IMR-90 (cell line): ENCODE measurements around the gene CHST14. TPM values are rescaled to one million over a fixed set of nuclear protein-coding genes. Genes with fewer than 3 reads are reported as not detected.

Experiments used
- ATAC-seq: fragments of 200-7000 bp; cut with Tn5 transposase; 2 replicates; pipeline ENCODE4 v1.9.1; 2020; ENCODE audit warnings: low read depth, mild to moderate bottlenecking, moderate library complexity
- BruUV-seq: library from RNA; stranded (reverse); fragments of 400-500 nt; replicated peaks from 2 replicates; lab custom pipeline; 2021; lab: Mats Ljungman, UMichigan
- CTCF ChIA-PET: fragments of 300-600 bp; formaldehyde crosslinking; extraction: SDS; loops from one replicate; lab custom pipeline; 2021; ENCODE audit warnings: antibody characterized with exemption; lab: Yijun Ruan, JAX
- POLR2A ChIA-PET: fragments of 300-600 bp; sonication (Branson Sonifier 250); formaldehyde crosslinking; loops from one replicate; lab custom pipeline; 2022; ENCODE audit warnings: antibody characterized with exemption; ENCODE audit not compliant: unreplicated experiment; lab: Charles Lee
- DNase-seq: peaks from one replicate; pipeline ENCODE4 v3.0.0; 2013
- H2AFZ ChIP-seq: replicated peaks from 2 replicates; pipeline ENCODE3; 2013; ENCODE audit warnings: low read length, mild to moderate bottlenecking; ENCODE audit not compliant: poor library complexity
- H2AK5ac ChIP-seq: 2 replicates; pipeline ENCODE4 v1.6.1; 2013; ENCODE audit warnings: low read depth, low read length, inconsistent platforms
- H2AK9ac ChIP-seq: replicated peaks from 2 replicates; pipeline ENCODE3; 2013; ENCODE audit warnings: mild to moderate bottlenecking, low read depth, low read length, moderate library complexity; ENCODE audit not compliant: poor library complexity
- H2BK120ac ChIP-seq: 2 replicates; pipeline ENCODE4 v1.6.1; 2013; ENCODE audit warnings: low read depth, low read length, inconsistent platforms
- H2BK15ac ChIP-seq: 3 replicates; pipeline ENCODE4 v1.6.1; 2013; ENCODE audit warnings: low read depth, low read length, inconsistent platforms
- H2BK20ac ChIP-seq: 2 replicates; pipeline ENCODE4 v1.6.1; 2013; ENCODE audit warnings: low read depth, mild to moderate bottlenecking, inconsistent platforms, low read length, moderate library complexity
- H2BK5ac ChIP-seq: 2 replicates; pipeline ENCODE4 v1.6.1; 2013; ENCODE audit warnings: mild to moderate bottlenecking, low read depth, low read length, inconsistent platforms; ENCODE audit not compliant: poor library complexity, severe bottlenecking
- H3K14ac ChIP-seq: replicated peaks from 2 replicates; pipeline ENCODE4 v1.6.1; 2013; ENCODE audit warnings: low read depth, low read length, inconsistent platforms
- H3K18ac ChIP-seq: 2 replicates; pipeline ENCODE4 v1.6.1; 2013; ENCODE audit warnings: low read depth, low read length, control low read depth
- H3K23ac ChIP-seq: 2 replicates; pipeline ENCODE4 v1.6.1; 2013; ENCODE audit warnings: low read depth, low read length, inconsistent platforms
- H3K27ac ChIP-seq: 2 replicates; pipeline ENCODE4 v1.5.1; 2013; ENCODE audit warnings: mild to moderate bottlenecking, control low read depth, low read length; ENCODE audit not compliant: insufficient read depth
- H3K27me3 ChIP-seq: 2 replicates; pipeline ENCODE4 v1.6.1; 2013; ENCODE audit warnings: low read length; ENCODE audit not compliant: control insufficient read depth, insufficient read depth
- H3K36me3 ChIP-seq: 2 replicates; pipeline ENCODE4 v1.6.1; 2013; ENCODE audit warnings: low read length, mixed read lengths; ENCODE audit not compliant: control insufficient read depth, insufficient read depth
- H3K4ac ChIP-seq: 2 replicates; pipeline ENCODE4 v1.6.1; 2013; ENCODE audit warnings: low read depth, low read length, inconsistent platforms
- H3K4me1 ChIP-seq: 2 replicates; pipeline ENCODE4 v1.6.1; 2013; ENCODE audit warnings: low read length, mixed read lengths; ENCODE audit not compliant: control insufficient read depth, insufficient read depth
- H3K4me2 ChIP-seq: 2 replicates; pipeline ENCODE4 v1.6.1; 2013; ENCODE audit warnings: low read depth, mild to moderate bottlenecking, control low read depth, low read length, moderate library complexity
- H3K4me3 ChIP-seq: 2 replicates; pipeline ENCODE4 v1.5.1; 2013; ENCODE audit warnings: low read depth, mild to moderate bottlenecking, control low read depth, low read length, moderate library complexity; ENCODE audit not compliant: insufficient read depth
- H3K56ac ChIP-seq: 2 replicates; pipeline ENCODE4 v1.6.1; 2013; ENCODE audit warnings: low read length, inconsistent platforms; ENCODE audit not compliant: insufficient read depth; ENCODE audit errors: extremely low read depth
- H3K79me1 ChIP-seq, 2 experiments: 2 replicates each; pipeline ENCODE4 v1.6.1; 2013; ENCODE audit warnings: low read length in 2 of 2, inconsistent platforms in 1 of 2, low read depth in 1 of 2
- H3K9ac ChIP-seq: 2 replicates; pipeline ENCODE4 v1.6.1; 2013; ENCODE audit warnings: low read depth, low read length, control low read depth
- H3K9me1 ChIP-seq: 2 replicates; pipeline ENCODE4 v1.6.1; 2013; ENCODE audit warnings: low read length, inconsistent platforms; ENCODE audit not compliant: insufficient read depth
- H3K9me3 ChIP-seq: 2 replicates; pipeline ENCODE4 v1.6.1; 2013; ENCODE audit warnings: low read length; ENCODE audit not compliant: control insufficient read depth, insufficient read depth
- H4K20me1 ChIP-seq: 2 replicates; pipeline ENCODE4 v1.6.1; 2013; ENCODE audit warnings: low read length, inconsistent platforms; ENCODE audit not compliant: insufficient read depth
- H4K5ac ChIP-seq: 2 replicates; pipeline ENCODE4 v1.6.1; 2013; ENCODE audit warnings: mild to moderate bottlenecking, low read depth, low read length, control low read depth
- H4K8ac ChIP-seq, 2 experiments: 2 replicates each; pipeline ENCODE4 v1.6.1; 2013; ENCODE audit warnings: low read depth in 2 of 2, low read length in 2 of 2, control low read depth in 1 of 2, inconsistent platforms in 1 of 2
- H4K91ac ChIP-seq: 2 replicates; pipeline ENCODE4 v1.6.1; 2013; ENCODE audit warnings: low read depth, low read length, inconsistent platforms; ENCODE audit not compliant: insufficient read depth
- BHLHE40 ChIP-seq: fragments of 150-350 bp; IDR thresholded peaks from 2 replicates; pipeline ENCODE4 v1.6.1; 2016; ENCODE audit warnings: mild to moderate bottlenecking, low read depth, low read length
- CEBPB ChIP-seq: IDR thresholded peaks from 2 replicates; pipeline ENCODE4 v1.6.1; 2012; ENCODE audit warnings: low read depth, low read length, improper control_type of control experiment
- CHD1 ChIP-seq: IDR thresholded peaks from 2 replicates; pipeline ENCODE4 v1.6.1; 2012; ENCODE audit warnings: low read depth, low read length, improper control_type of control experiment
- CTCF ChIP-seq: conservative IDR thresholded peaks from 2 replicates; pipeline ENCODE4 v1.5.1; 2012; ENCODE audit warnings: mild to moderate bottlenecking, low read depth, low read length, improper control_type of control experiment
- ELK1 ChIP-seq: fragments of 150-350 bp; IDR thresholded peaks from 2 replicates; pipeline ENCODE4 v1.6.1; 2016; ENCODE audit warnings: low read depth, mild to moderate bottlenecking, low read length, moderate library complexity, borderline replicate concordance
- FOS ChIP-seq: fragments of 150-350 bp; IDR thresholded peaks from 2 replicates; pipeline ENCODE4 v1.6.1; 2016; ENCODE audit warnings: low read depth, low read length
- MAFK ChIP-seq: IDR thresholded peaks from 2 replicates; pipeline ENCODE4 v1.6.1; 2012; ENCODE audit warnings: low read depth, low read length, improper control_type of control experiment
- MAZ ChIP-seq: IDR thresholded peaks from 2 replicates; pipeline ENCODE4 v1.6.1; 2012; ENCODE audit warnings: low read depth, mild to moderate bottlenecking, low read length, improper control_type of control experiment, moderate library complexity, borderline replicate concordance
- MXI1 ChIP-seq: IDR thresholded peaks from 2 replicates; pipeline ENCODE4 v1.6.1; 2012; ENCODE audit warnings: low read depth, mild to moderate bottlenecking, low read length, moderate library complexity, borderline replicate concordance
- NFE2L2 ChIP-seq: fragments of 150-350 bp; IDR thresholded peaks from 2 replicates; pipeline ENCODE4 v1.6.1; 2016; ENCODE audit warnings: low read depth, mild to moderate bottlenecking, low read length
- POLR2A ChIP-seq: IDR thresholded peaks from 2 replicates; pipeline ENCODE4 v1.6.1; 2012; ENCODE audit warnings: mild to moderate bottlenecking, low read depth, low read length
- RAD21 ChIP-seq: IDR thresholded peaks from 2 replicates; pipeline ENCODE4 v1.6.1; 2012; ENCODE audit warnings: low read length, improper control_type of control experiment
- RCOR1 ChIP-seq: IDR thresholded peaks from 2 replicates; pipeline ENCODE4 v1.6.1; 2012; ENCODE audit warnings: mild to moderate bottlenecking, low read length, improper control_type of control experiment; ENCODE audit not compliant: insufficient replicate concordance
- RFX5 ChIP-seq: IDR thresholded peaks from 2 replicates; pipeline ENCODE4 v1.8.0; 2012; ENCODE audit warnings: low read depth, mild to moderate bottlenecking, low read length, moderate library complexity
- SMC3 ChIP-seq: fragments of 150-350 bp; IDR thresholded peaks from 2 replicates; pipeline ENCODE4 v1.6.1; 2016; ENCODE audit warnings: low read depth, mild to moderate bottlenecking, antibody characterized with exemption, low read length, moderate library complexity
- USF2 ChIP-seq: fragments of 150-350 bp; IDR thresholded peaks from 2 replicates; pipeline ENCODE4 v1.6.1; 2017; ENCODE audit warnings: mild to moderate bottlenecking, antibody characterized with exemption, low read length, low read depth
- WGBS, 2 experiments: methylation state at CpG; one replicate each; pipeline versions ENCODE4 v1.1.5 to v1.1.7; 2013; ENCODE audit warnings: missing lambda C conversion rate in 2 of 2; ENCODE audit not compliant: insufficient read length in 1 of 2; ENCODE audit errors: extremely low coverage in 2 of 2; 5-methylcytosine and 5-hydroxymethylcytosine counted together
- dilution Hi-C: fragments of 300-500 bp; cut with HindIII; formaldehyde crosslinking; loops from one replicate; pipeline ENCODE4 v1.14.3; 2018; ENCODE audit warnings: low sequenced_read_pairs; ENCODE audit not compliant: unreplicated experiment
- in situ Hi-C: fragments of 300-500 bp; cut with MboI; formaldehyde crosslinking; loops from 3 replicates; pipeline ENCODE4 v1.14.3; 2019; ENCODE audit warnings: low sequenced_read_pairs, inconsistent platforms, mixed read lengths
- intact Hi-C: fragments of 100-400 bp; cut with micrococcal nuclease; formaldehyde crosslinking; loops from 2 replicates; pipeline ENCODE4 v1.10.0; 2022
- polyA plus RNA-seq, 3 experiments: library from polyadenylated mRNA; depleted of rRNA; stranded (reverse); fragments of >200 nt; gene quantifications; 2 replicates each; pipeline ENCODE4 v1.2.3, GENCODE V29; 2012; ENCODE audit warnings: low replicate concordance in 1 of 3
- total RNA-seq: library from RNA; depleted of rRNA; stranded (reverse); fragments of >200 nt; gene quantifications from 2 replicates; pipeline ENCODE4 v1.2.3, GENCODE V29; 2012

The CHST14 gene
- total and polyA plus RNA-seq, 2 of the 4 experiments (the other 2 are of a cell fraction), result 3.8 to 19.5 TPM

GRCh38 chr15:40435710-40436089 is 35.1 kb upstream of the CHST14 start:
- 18% methylated on average over 7 of the region's 15 CpGs; no CpG with 5 or more reads in 1 of the 2 experiments for WGBS, 2 experiments
- Histone ChIP-seq H3K4me3 (peak overlapping the region; percentile 24; the same call in 1 of the 2 replicates), H3K36me3 (no peaks in the 10 kb centered on the region), H3K9me3 (no peaks in the 10 kb centered on the region), H3K56ac (no peak overlapping the region), H4K8ac (no peak overlapping the region), H2AK5ac (no peak overlapping the region), H3K27me3 (peaks cover 80% of the 10 kb centered on the region), H3K18ac (no peak overlapping the region), H2BK120ac (no peak overlapping the region), H2BK20ac (no peak overlapping the region), H3K4me1 (peaks cover 14% of the 10 kb centered on the region), H4K20me1 (no peaks in the 10 kb centered on the region), H3K27ac (no peak overlapping the region), H3K4ac (no peak overlapping the region), H4K5ac (no peak overlapping the region), H2AFZ (peak overlapping the region; percentile 83), H3K4me2 (peak overlapping the region; percentile 36; the same call in 1 of the 2 replicates), H3K9me1 (peaks cover 4% of the 10 kb centered on the region; the same call in 1 of the 2 replicates), H2BK15ac (no peak overlapping the region), H3K23ac (no peak overlapping the region), H3K9ac (no peak overlapping the region), H2AK9ac (peak overlapping the region; percentile 34), H3K79me1 (no peaks in the 10 kb centered on the region), H3K14ac (no peak overlapping the region), H2BK5ac (no peak overlapping the region), H4K91ac (no peak overlapping the region)
- intact Hi-C loops (no loop called here), dilution Hi-C loops (no loop called here), in situ Hi-C loops (no loop called here)
- ChIA-PET POLR2A (no interaction called here), CTCF (no interaction called here)
- no TSS peak for BruUV-seq
- DNase-seq, result no peak
- no peak for TF ChIP-seq MAFK
- no peak for TF ChIP-seq CEBPB
- TF ChIP-seq SMC3, result no peak
- TF ChIP-seq BHLHE40, result no peak
- no peak for TF ChIP-seq RFX5
- no peak for TF ChIP-seq ELK1
- TF ChIP-seq POLR2A, result no peak
- TF ChIP-seq USF2, result no peak
- TF ChIP-seq FOS, result no peak
- TF ChIP-seq RAD21, result no peak
- TF ChIP-seq MAZ, result no peak
- TF ChIP-seq NFE2L2, result no peak
- TF ChIP-seq RCOR1, result no peak
- TF ChIP-seq CHD1, result no peak
- no peak for TF ChIP-seq CTCF
- TF ChIP-seq MXI1, result no peak
- no peak for ATAC-seq
